HCT116 (cell line): ENCODE data around the gene COMMD9. TPM values are rescaled to one million over a fixed set of nuclear protein-coding genes. Genes with fewer than 3 reads are reported as not detected.

Experiments used
- ATAC-seq: fragments of 200-7000 bp; cut with Tn5 transposase; 2 replicates; pipeline ENCODE4 v1.9.1; 2020; ENCODE audit warnings: mild to moderate bottlenecking, moderate library complexity
- BruUV-seq: library from RNA; stranded (reverse); fragments of 400-500 nt; replicated peaks from 2 replicates; lab custom pipeline; 2021; lab: Mats Ljungman, UMichigan
- CTCF ChIA-PET: fragments of 300-600 bp; sonication (Branson Sonifier 250); formaldehyde crosslinking; loops from one replicate; lab custom pipeline; 2021; ENCODE audit warnings: antibody characterized with exemption; lab: Charles Lee
- POLR2A ChIA-PET: fragments of 300-600, 350-600 bp; sonication (Branson Sonifier 250); formaldehyde crosslinking; loops from one replicate; lab custom pipeline; 2021; ENCODE audit warnings: antibody characterized with exemption; lab: Charles Lee
- RAD21 ChIA-PET, 2 experiments: fragments of 300-600 bp; sonication (Branson Sonifier 250); formaldehyde crosslinking; loops; one replicate each; lab custom pipeline; 2023; ENCODE audit warnings: low total read pairs in 2 of 2; ENCODE audit not compliant: uncharacterized antibody in 2 of 2, unreplicated experiment in 2 of 2, low non-redundant PET in 1 of 2; lab: Charles Lee
- DNase-seq: peaks from one replicate; pipeline ENCODE4 v3.0.0-alpha.2; 2010; ENCODE audit warnings: low read depth, low spot score
- H2AFZ ChIP-seq: fragments of 200-600 bp; shearing (Covaris generic), sonication (generic); 2 replicates; pipeline ENCODE4 v1.6.1; 2017; ENCODE audit warnings: low read depth, mixed run types, mixed read lengths, antibody characterized with exemption, low read length; ENCODE audit not compliant: poor library complexity, severe bottlenecking
- H3K27ac ChIP-seq: 2 replicates; pipeline ENCODE4 v1.5.1; 2012; ENCODE audit warnings: low read depth, low read length
- H3K27me3 ChIP-seq: fragments of 200-600 bp; sonication (generic); 2 replicates; pipeline ENCODE4 v1.6.1; 2016; ENCODE audit warnings: mixed run types, low read length, mixed read lengths; ENCODE audit not compliant: insufficient read depth
- H3K36me3 ChIP-seq, 2 experiments: fragments of 200-500 bp in 1 of 2; fragments of 200-600 bp in 1 of 2; sonication (Bioruptor generic) in 1 of 2; sonication (generic) in 1 of 2; 2 replicates each; pipeline versions ENCODE4 v1.5.1 to v1.6.1; 2014 to 2016; ENCODE audit warnings: low read length in 2 of 2, inconsistent platforms in 1 of 2, mixed read lengths in 1 of 2, mixed run types in 1 of 2; ENCODE audit not compliant: insufficient read depth in 2 of 2, control insufficient read depth in 1 of 2
- H3K4me1 ChIP-seq, 2 experiments: fragments of 200-600 bp in 1 of 2; sonication (generic) in 1 of 2; 2 replicates each; pipeline versions ENCODE4 v1.5.1 to v1.6.1; 2012 to 2017; ENCODE audit warnings: low read length in 2 of 2, inconsistent platforms in 1 of 2, mild to moderate bottlenecking in 1 of 2, mixed read lengths in 1 of 2, mixed run types in 1 of 2, moderate library complexity in 1 of 2; ENCODE audit not compliant: insufficient read depth in 2 of 2, control insufficient read depth in 1 of 2
- H3K4me2 ChIP-seq: fragments of 200-600 bp; sonication (generic); 2 replicates; pipeline ENCODE4 v1.6.1; 2017; ENCODE audit warnings: mixed run types, low read length, mixed read lengths
- H3K4me3 ChIP-seq, 2 experiments: fragments of 200-600 bp in 1 of 2; sonication (generic) in 1 of 2; replicated peaks in 1 of 2; 2 replicates each; pipeline ENCODE4 v1.5.1; 2011 to 2016; ENCODE audit warnings: low read length in 2 of 2, control low read depth in 1 of 2, low read depth in 1 of 2, mild to moderate bottlenecking in 1 of 2, mixed read lengths in 1 of 2, mixed run types in 1 of 2
- H3K79me2 ChIP-seq: fragments of 200-600 bp; sonication (generic); 2 replicates; pipeline ENCODE4 v1.6.1; 2017; ENCODE audit warnings: mild to moderate bottlenecking, mixed run types, low read length, moderate library complexity, mixed read lengths; ENCODE audit not compliant: insufficient read depth
- H3K9ac ChIP-seq: fragments of 200-600 bp; sonication (generic); 2 replicates; pipeline ENCODE4 v1.6.1; 2016; ENCODE audit warnings: low read length, mixed read lengths
- H3K9me2 ChIP-seq: fragments of 200-600 bp; sonication (generic), shearing (Covaris generic); 2 replicates; pipeline ENCODE4 v1.6.1; 2017; ENCODE audit warnings: mixed run types, mild to moderate bottlenecking, moderate library complexity; ENCODE audit not compliant: insufficient read depth
- H3K9me3 ChIP-seq, 2 experiments: fragments of 200-500 bp in 1 of 2; fragments of 200-600 bp in 1 of 2; sonication (Bioruptor generic) in 1 of 2; sonication (generic) in 1 of 2; 2 replicates each; pipeline ENCODE4 v1.6.1; 2014 to 2017; ENCODE audit warnings: low read length in 2 of 2, mixed read lengths in 2 of 2, inconsistent platforms in 1 of 2, low read depth in 1 of 2, mild to moderate bottlenecking in 1 of 2, mixed run types in 1 of 2, moderate library complexity in 1 of 2; ENCODE audit not compliant: control insufficient read depth in 1 of 2, insufficient read depth in 1 of 2
- H4K20me1 ChIP-seq: fragments of 200-600 bp; sonication (generic), shearing (Covaris generic); 2 replicates; pipeline ENCODE4 v1.6.1; 2017; ENCODE audit warnings: mixed run types, mild to moderate bottlenecking, moderate library complexity; ENCODE audit not compliant: insufficient read depth
- CBX3 ChIP-seq: IDR thresholded peaks from 2 replicates; pipeline ENCODE4 v1.6.1; 2012; ENCODE audit warnings: low read depth
- CEBPB ChIP-seq: IDR thresholded peaks from 2 replicates; pipeline ENCODE4 v1.6.1; 2012; ENCODE audit warnings: low read depth
- CTCF ChIP-seq, 3 experiments: fragments of 200-600 bp in 1 of 3; sonication (generic) in 1 of 3; IDR thresholded peaks in 2 of 3; conservative IDR thresholded peaks in 1 of 3; 2 replicates each; pipeline ENCODE4 v1.5.1; 2012 to 2017; ENCODE audit warnings: low read depth in 2 of 3, low read length in 2 of 3, antibody characterized with exemption in 1 of 3, borderline replicate concordance in 1 of 3, control low read depth in 1 of 3, mild to moderate bottlenecking in 1 of 3, mixed read lengths in 1 of 3, mixed run types in 1 of 3, moderate library complexity in 1 of 3; ENCODE audit not compliant: insufficient read depth in 1 of 3
- EZH2phosphoT487 ChIP-seq: fragments of 200-600 bp; IDR thresholded peaks from 2 replicates; pipeline ENCODE4 v1.6.1; 2018; ENCODE audit warnings: antibody characterized with exemption, borderline replicate concordance
- FOSL1 ChIP-seq: IDR thresholded peaks from 2 replicates; pipeline ENCODE4 v1.6.1; 2012; ENCODE audit warnings: low read depth
- POLR2A ChIP-seq: IDR thresholded peaks from 2 replicates; pipeline ENCODE4 v1.7.0; 2011; ENCODE audit warnings: borderline replicate concordance; ENCODE audit not compliant: insufficient read depth, insufficient read length; ENCODE audit errors: extremely low read depth
- RAD21 ChIP-seq: IDR thresholded peaks from 2 replicates; pipeline ENCODE4 v1.6.1; 2012; ENCODE audit warnings: low read depth, mild to moderate bottlenecking
- SRF ChIP-seq: IDR thresholded peaks from 2 replicates; pipeline ENCODE4 v1.6.1; 2012; ENCODE audit warnings: low read depth
- TCF7L2 ChIP-seq: IDR thresholded peaks from 2 replicates; pipeline ENCODE4 v1.7.0; 2011; ENCODE audit warnings: borderline replicate concordance, inconsistent platforms; ENCODE audit not compliant: insufficient read depth, insufficient read length; ENCODE audit errors: extremely low read depth
- ZBTB33 ChIP-seq: IDR thresholded peaks from 2 replicates; pipeline ENCODE4 v1.6.1; 2011; ENCODE audit warnings: mild to moderate bottlenecking, low read length, moderate library complexity; ENCODE audit not compliant: insufficient replicate concordance; ENCODE audit errors: extremely low read depth
- ZFX ChIP-seq: fragments of 450-650 bp; IDR thresholded peaks from 2 replicates; pipeline ENCODE4 v1.6.1; 2017
- intact Hi-C: fragments of 100-400 bp; cut with micrococcal nuclease; formaldehyde crosslinking; loops from 2 replicates; pipeline ENCODE4 v1.10.0; 2022
- total RNA-seq: library from RNA; stranded (reverse); gene quantifications from one replicate; pipeline ENCODE4 v1.2.1, GENCODE V29; 2021; ENCODE audit not compliant: unreplicated experiment

The COMMD9 gene
- total RNA-seq, 1 experiment from 2014 or later = 33.3 TPM

- no peaks in the 10 kb centered on the region for H3K9me2 ChIP-seq
- H3K9ac ChIP-seq = no peak overlapping the region
- H3K79me2 ChIP-seq = no peaks in the 10 kb centered on the region
- no peaks in the 10 kb centered on the region for H3K4me1 ChIP-seq
- ATAC-seq = no peak
- intact Hi-C loops = no loop called here
- ChIA-PET RAD21 (interaction anchor here in 1 of 2 experiments (1.0 kb wide), 1 partner anchor 200 kb away, joined by 3 read pairs; no protein-coding TSS in a partner anchor), CTCF (interaction anchor here (0.9 to 1.8 kb wide), 3 partner anchors 10 to 214 kb away, joined by 3 to 7 read pairs (median 3); no protein-coding TSS in a partner anchor), POLR2A (no interaction called here)
- no peaks in the 10 kb centered on the region for H4K20me1 ChIP-seq
- no peak for DNase-seq
- H3K27me3 ChIP-seq = no peaks in the 10 kb centered on the region
- no peaks in the 10 kb centered on the region for H3K36me3 ChIP-seq
- no peak overlapping the region for H3K4me2 ChIP-seq
- H3K27ac ChIP-seq = no peak overlapping the region
- BruUV-seq = no TSS peak
- H3K4me3 ChIP-seq = no peak overlapping the region
- TF ChIP-seq SRF (no peak), CTCF (IDR thresholded peaks at IDR 0.05 in 2 of 3, conservative IDR thresholded peaks at IDR 0.05 in 1 of 3; ENCODE audit: borderline replicate concordance in 1 of 3, insufficient read depth in 1 of 3, low read depth in 2 of 3, low read length in 2 of 3) (no peak), FOSL1 (no peak), TCF7L2 (no peak), RAD21 (no peak), ZFX (no peak), CBX3 (no peak), ZBTB33 (no peak), POLR2A (no peak), CEBPB (no peak), EZH2phosphoT487 (no peak)
- no peaks in the 10 kb centered on the region for H3K9me3 ChIP-seq
- no peak overlapping the region for H2AFZ ChIP-seq
Observed at GRCh38 chr11:36278531-36279282, 10.5 kb downstream of the COMMD9 start.
